Ovary (tissue), 10 donors: ENCODE measurements around the gene OR2T11. TPM values are rescaled to one million over a fixed set of nuclear protein-coding genes. Genes with fewer than 3 reads are reported as not detected.
"Not testable (repeated sequence)": the region's sequence is repeated elsewhere in the genome, so short reads cannot be mapped to it uniquely, and the experiment has no call there.

Source experiments
- DNase-seq, 5 donors: peaks; one replicate each; pipeline ENCODE4 v3.0.0-alpha.2; 2019 to 2020
- H3K27ac ChIP-seq, 2 donors: fragments of 200-600 bp; one replicate each; pipeline versions ENCODE4 v1.5.1 to v1.8.0; 2019 to 2022
- H3K27me3 ChIP-seq: fragments of 200-600 bp; one replicate; pipeline ENCODE4 v1.8.0; 2022
- H3K36me3 ChIP-seq: fragments of 200-600 bp; sonication (generic); one replicate; pipeline ENCODE4 v1.5.1; 2019
- H3K4me1 ChIP-seq: one replicate; pipeline ENCODE4 v1.8.1; 2013; ENCODE audit warnings: mild to moderate bottlenecking, moderate library complexity; ENCODE audit not compliant: insufficient read depth
- H3K4me3 ChIP-seq: fragments of 200-600 bp; sonication (generic); one replicate; pipeline ENCODE4 v1.5.1; 2017
- H3K9me3 ChIP-seq, 2 donors: fragments of 200-600 bp in 1 of 2; sonication (generic) in 1 of 2; one replicate each; pipeline versions ENCODE4 v1.5.1 to v1.8.1; 2013 to 2019; ENCODE audit warnings: mild to moderate bottlenecking in 1 of 2, moderate library complexity in 1 of 2
- CTCF ChIP-seq, 3 donors: fragments of 450-650 bp in 2 of 3; fragments of 200-600 bp in 1 of 3; IDR thresholded peaks; one replicate each; pipeline versions ENCODE4 v1.5.1 to v1.8.0; 2016 to 2022; ENCODE audit warnings: antibody characterized with exemption in 3 of 3, mild to moderate bottlenecking in 1 of 3
- EP300 ChIP-seq: sonication (generic); formaldehyde crosslinking; IDR thresholded peaks from one replicate; pipeline ENCODE4 v1.6.1; 2017; ENCODE audit warnings: antibody characterized with exemption
- POLR2A ChIP-seq: fragments of 450-650 bp; IDR thresholded peaks from one replicate; pipeline ENCODE4 v1.6.1; 2017; ENCODE audit warnings: antibody characterized with exemption, mild to moderate bottlenecking, moderate library complexity
- WGBS, 3 donors: extraction: QIAGEN DNeasy Blood & Tissue Kit in 1 of 3; methylation state at CpG; one replicate each; pipeline versions ENCODE4 v1.1.5 to v1.1.7; 2013 to 2017; 5-methylcytosine and 5-hydroxymethylcytosine counted together
- intact Hi-C, 4 donors: fragments of 100-400 bp; cut with DNase I; formaldehyde crosslinking; loops; one replicate each; pipeline versions ENCODE4 v1.11.0 to v1.15.1; 2022 to 2023
- long read RNA-seq, 3 donors: library from polyadenylated mRNA in 2 of 3; unstranded in 2 of 3; transcript quantifications; one replicate each; pipeline ENCODE4 v2.0.0 and lab custom pipeline, GENCODE V29; 2021 to 2026
- polyA plus RNA-seq, 2 donors: library from polyadenylated mRNA; stranded (reverse); fragments of 200-250 nt in 1 of 2; fragments of 350-450 nt in 1 of 2; fragmentation: Illumina TruSeq in 1 of 2; extraction: RNeasy Lipid Tissue Mini Kit (QIAGEN cat#74804) in 1 of 2; gene quantifications; one replicate each; pipeline ENCODE4 v1.2.3, GENCODE V29; 2013 to 2014
- total RNA-seq, 7 donors: library from RNA; depleted of rRNA in 2 of 7; stranded (reverse); fragments of >200 nt in 2 of 7; fragmentation: NEBNext Ultra II Directional in 3 of 7; extraction: Animal tissue kit (Norgen Biotek cat#: 25700) in 3 of 7; gene quantifications; one replicate each; pipeline versions ENCODE4 v1.1.0 to v1.2.4, GENCODE V29; 2016 to 2023
- donor health status: DM: no; HTN: no; CAD: no; lungs with moderate emphysema.
- donor health status: DM: no; HTN: no; CAD: no.
- donor health status: Bipolar disorder and iron deficiency.
- donor health status: DM: yes; HTN: yes; CAD: no.
- donor health status: DM: no; HTN: no; CAD: no.
- donor health status: DM: yes; HTN: yes; CAD: no.

Gene OR2T11
- total RNA-seq (under 1 TPM in 1 of 7 donors, not detected in 6; 0.11 TPM), polyA plus RNA-seq (not detected)
- long read RNA-seq, donor 1 = 0 reads
- long read RNA-seq, donor 2 = 0 reads
- long read RNA-seq, donor 3 = 0 reads

- H3K27ac ChIP-seq, H3K4me1 ChIP-seq, DNase-seq, H3K9me3 ChIP-seq, intact Hi-C loops, H3K36me3 ChIP-seq, H3K27me3 ChIP-seq, H3K4me3 ChIP-seq: not testable (repeated sequence)
- no CpG with 5 or more reads among the region's 2 CpGs for WGBS, 3 donors
Observed at GRCh38 chr1:248634991-248635390, at the start of gene OR2T11. OR2T11 (minus strand) TSS chr1:248635091; CDS start chr1:248627128, 7,963 bp downstream.

- Histone ChIP-seq H3K27me3 (no peaks in the 10 kb centered on the region), H3K27ac (no peak overlapping the region), H3K36me3 (no peaks in the 10 kb centered on the region), H3K9me3 (no peaks in the 10 kb centered on the region), H3K4me1 (no peaks in the 10 kb centered on the region), H3K4me3 (no peak overlapping the region)
- no peak for DNase-seq
- TF ChIP-seq CTCF (IDR thresholded peaks at IDR 0.05) = no peak
- TF ChIP-seq EP300 = no peak
- TF ChIP-seq POLR2A = no peak
- intact Hi-C loops = no loop called here
- WGBS, 3 donors = 83 to 84% (median 83%) methylated on average over 8 of the region's 8 CpGs
Observed at GRCh38 chr1:248681651-248682050, 46.8 kb upstream of the OR2T11 start.

GRCh38 chr1:248670003-248670402 is 35.1 kb upstream of the OR2T11 start:
- TF ChIP-seq CTCF (IDR thresholded peaks at IDR 0.05) = no peak
- no peak for TF ChIP-seq EP300
- TF ChIP-seq POLR2A = no peak
- H3K36me3 ChIP-seq = no peaks in the 10 kb centered on the region
- H3K9me3 ChIP-seq = no peaks in the 10 kb centered on the region
- WGBS, 3 donors = 51 to 64% (median 63%) methylated on average over 1 of the region's 1 CpG
- no peaks in the 10 kb centered on the region for H3K27me3 ChIP-seq
- no peak overlapping the region for H3K4me3 ChIP-seq
- no peak overlapping the region for H3K27ac ChIP-seq
- no peak for DNase-seq
- H3K4me1 ChIP-seq = no peaks in the 10 kb centered on the region
- intact Hi-C loops = no loop called here

GRCh38 chr1:248663453-248664328 is 28.8 kb upstream of the OR2T11 start:
- intact Hi-C loops, H3K27me3 ChIP-seq, H3K4me3 ChIP-seq, H3K36me3 ChIP-seq, H3K9me3 ChIP-seq, H3K27ac ChIP-seq, H3K4me1 ChIP-seq, DNase-seq: not testable (repeated sequence)
- 60 to 74% (median 61%) methylated on average over 5 of the region's 5 CpGs for WGBS, 3 donors

GRCh38 chr1:248656797-248657196 is 21.9 kb upstream of the OR2T11 start:
- H3K4me1 ChIP-seq, intact Hi-C loops, H3K9me3 ChIP-seq, H3K27ac ChIP-seq, DNase-seq, H3K4me3 ChIP-seq, H3K36me3 ChIP-seq, H3K27me3 ChIP-seq: not testable (repeated sequence)
- WGBS, 3 donors = 69 to 100% (median 79%) methylated on average over 1 to 5 of the region's 6 CpGs

GRCh38 chr1:248655354-248655753 is 20.5 kb upstream of the OR2T11 start, which contains the start of gene OR2T27:
OR2T27 (minus strand) TSS chr1:248655528; CDS start chr1:248650884, 4,644 bp downstream.
- H3K4me1 ChIP-seq, H3K36me3 ChIP-seq, H3K27me3 ChIP-seq, intact Hi-C loops, H3K4me3 ChIP-seq, H3K9me3 ChIP-seq, H3K27ac ChIP-seq, DNase-seq: not testable (repeated sequence)
- WGBS, 3 donors = 80 to 87% methylated on average over 1 to 2 of the region's 3 CpGs; no CpG with 5 or more reads in 1 of the 3 donors

GRCh38 chr1:248648770-248649536 is 14.1 kb upstream of the OR2T11 start:
- not testable (repeated sequence) for H3K4me3 ChIP-seq, H3K36me3 ChIP-seq, DNase-seq, H3K27me3 ChIP-seq, H3K4me1 ChIP-seq, H3K9me3 ChIP-seq, H3K27ac ChIP-seq
- no CpG with 5 or more reads among the region's 1 CpG for WGBS, 3 donors
- intact Hi-C loops = loop anchor here in 2 of 4 donors (10.0 kb wide), 1 partner anchor 204 kb away; the partner anchor contains the start of gene OR2T2 (in 2 of the 2)

GRCh38 chr1:248645178-248645577 is 10.3 kb upstream of the OR2T11 start, which contains the start of gene OR2T35:
OR2T35 (minus strand) TSS chr1:248645278; CDS start chr1:248639258, 6,020 bp downstream.
- intact Hi-C loops = loop anchor here in 2 of 4 donors (10.0 kb wide), 1 partner anchor 200 kb away; the partner anchor contains the start of gene OR2T2 (in 2 of the 2)
- not testable (repeated sequence) for DNase-seq, H3K27ac ChIP-seq, H3K4me3 ChIP-seq, H3K4me1 ChIP-seq, H3K36me3 ChIP-seq, H3K9me3 ChIP-seq, H3K27me3 ChIP-seq
- WGBS, 3 donors = 53 to 76% (median 63%) methylated on average over 2 to 3 of the region's 3 CpGs
